GM23338 (cell line): ENCODE data around the gene RAD51B. TPM values are rescaled to one million over a fixed set of nuclear protein-coding genes. Genes with fewer than 3 reads are reported as not detected.

Experiments
- ATAC-seq: fragments of 200-7000 bp; cut with Tn5 transposase; 3 replicates; pipeline ENCODE4 v1.9.1; 2020
- DNase-seq: peaks from one replicate; pipeline ENCODE4 v3.0.0-alpha.2; 2015; ENCODE audit warnings: low spot score
- H2AFZ ChIP-seq: fragments of 200-600 bp; sonication (generic); 2 replicates; pipeline ENCODE4 v1.8.0; 2016; ENCODE audit warnings: antibody characterized with exemption, mild to moderate bottlenecking, moderate library complexity
- H3F3A ChIP-seq: fragments of 200-600 bp; sonication (generic); replicated peaks from 2 replicates; pipeline ENCODE4 v1.8.0; 2017; ENCODE audit warnings: antibody characterized with exemption, mixed run types, low read depth
- H3K27ac ChIP-seq: fragments of 200-600 bp; sonication (generic); 2 replicates; pipeline ENCODE4 v1.6.1; 2016; ENCODE audit warnings: low read depth
- H3K27me3 ChIP-seq: fragments of 200-600 bp; sonication (generic); 2 replicates; pipeline ENCODE4 v1.8.0; 2016; ENCODE audit warnings: mild to moderate bottlenecking, mixed run types, moderate library complexity; ENCODE audit not compliant: insufficient read depth
- H3K36me3 ChIP-seq: fragments of 200-600 bp; sonication (generic); 2 replicates; pipeline ENCODE4 v1.8.0; 2016; ENCODE audit warnings: mild to moderate bottlenecking; ENCODE audit not compliant: insufficient read depth
- H3K4me1 ChIP-seq: fragments of 200-600 bp; sonication (generic); 2 replicates; pipeline ENCODE4 v1.8.0; 2016; ENCODE audit warnings: mild to moderate bottlenecking, moderate library complexity; ENCODE audit not compliant: insufficient read depth
- H3K4me2 ChIP-seq: fragments of 200-600 bp; sonication (generic); 2 replicates; pipeline ENCODE4 v1.7.1; 2017; ENCODE audit warnings: mixed run types
- H3K4me3 ChIP-seq: fragments of 200-600 bp; sonication (generic); 2 replicates; pipeline ENCODE4 v1.6.1; 2016; ENCODE audit warnings: mixed run types
- H3K79me2 ChIP-seq: fragments of 200-600 bp; sonication (generic); replicated peaks from 2 replicates; pipeline ENCODE4 v1.8.0; 2017; ENCODE audit warnings: mild to moderate bottlenecking; ENCODE audit not compliant: insufficient read depth
- H3K9me2 ChIP-seq: fragments of 200-600 bp; sonication (generic); 2 replicates; pipeline ENCODE4 v1.8.0; 2017; ENCODE audit not compliant: insufficient read depth
- H4K20me1 ChIP-seq: fragments of 200-600 bp; sonication (generic); replicated peaks from 2 replicates; pipeline ENCODE4 v1.8.0; 2017; ENCODE audit warnings: mild to moderate bottlenecking; ENCODE audit not compliant: insufficient read depth
- H3K27ac Mint-ChIP-seq: 2 replicates; pipeline ENCODE4 v1.8.0; 2020; ENCODE audit warnings: inconsistent platforms, mild to moderate bottlenecking, moderate library complexity, mixed read lengths
- H3K27me3 Mint-ChIP-seq: 3 replicates; pipeline ENCODE4 v1.8.0; 2022; ENCODE audit warnings: low read depth, mild to moderate bottlenecking, moderate library complexity, mixed read lengths, inconsistent platforms; ENCODE audit not compliant: insufficient read depth, poor library complexity
- H3K36me3 Mint-ChIP-seq: 3 replicates; pipeline ENCODE4 v1.8.0; 2021; ENCODE audit warnings: low read depth, mild to moderate bottlenecking, inconsistent platforms, moderate library complexity, mixed read lengths
- H3K4me1 Mint-ChIP-seq: 3 replicates; pipeline ENCODE4 v1.8.0; 2020; ENCODE audit warnings: mild to moderate bottlenecking, inconsistent platforms, mixed read lengths
- H3K4me3 Mint-ChIP-seq: 3 replicates; pipeline ENCODE4 v1.8.0; 2021; ENCODE audit warnings: moderate library complexity, mild to moderate bottlenecking, inconsistent platforms, mixed read lengths
- H3K9me3 Mint-ChIP-seq: 3 replicates; pipeline ENCODE4 v1.8.0; 2020; ENCODE audit warnings: moderate library complexity, mild to moderate bottlenecking, inconsistent platforms, mixed read lengths
- CTCF ChIP-seq, 2 experiments: fragments of 200-600 bp in 1 of 2; sonication (generic) in 1 of 2; conservative IDR thresholded peaks; 2 replicates each; pipeline versions ENCODE4 v1.5.1 to v1.6.1; 2016 to 2017; ENCODE audit warnings: antibody characterized with exemption in 2 of 2, low read depth in 2 of 2, mild to moderate bottlenecking in 2 of 2, moderate library complexity in 1 of 2
- EZH2phosphoT487 ChIP-seq: fragments of 200-600 bp; sonication (generic); IDR thresholded peaks from one replicate; pipeline ENCODE4 v1.8.1; 2018; ENCODE audit warnings: antibody characterized with exemption; ENCODE audit not compliant: unreplicated experiment
- POLR2AphosphoS5 ChIP-seq: IDR thresholded peaks from 2 replicates; pipeline ENCODE4 v1.6.1; 2016; ENCODE audit warnings: antibody characterized with exemption, low read depth
- ZNF462 ChIP-seq: fragments of 250-450 bp; sonication (Bioruptor Pico); IDR thresholded peaks from 2 replicates; pipeline ENCODE4 v1.5.0; 2020; ENCODE audit warnings: mild to moderate bottlenecking, moderate library complexity
- polyA plus RNA-seq: library from polyadenylated mRNA; unstranded; fragments of >200 nt; fragmentation: Nextera tagmentation; extraction: Ambion mirVana; gene quantifications from 2 replicates; pipeline ENCODE4 v1.2.1, GENCODE V29; 2016
- total RNA-seq: library from RNA; depleted of rRNA; stranded (reverse); fragments of >200 nt; shearing (Covaris generic); gene quantifications from 2 replicates; pipeline ENCODE4 v1.2.3, GENCODE V29; 2014
- TF ChIP-seq, protein P1 (sequence below): IDR thresholded peaks from 2 replicates; pipeline ENCODE4 v1.6.1; 2016; ENCODE audit warnings: antibody characterized with exemption

The RAD51B gene
- total and polyA plus RNA-seq, 2 experiments from 2014 or later: 15.7 to 29.1 TPM

- TF ChIP-seq ZNF462 (no peak), EZH2phosphoT487 (no peak), POLR2AphosphoS5 (no peak), CTCF (conservative IDR thresholded peaks at IDR 0.05; ENCODE audit: low read depth in 2 of 2) (no peak)
These were observed 125.0 kb downstream of the RAD51B start (continued) for GRCh38 chr14:67944605-67945004.

- Histone ChIP-seq H3F3A (no peaks in the 10 kb centered on the region), H3K4me1 (no peaks in the 10 kb centered on the region; the same call in 1 of the 2 replicates), H3K27me3 (no peaks in the 10 kb centered on the region), H3K36me3 (no peaks in the 10 kb centered on the region; the same call in 1 of the 2 replicates), H4K20me1 (no peaks in the 10 kb centered on the region), H3K79me2 (no peaks in the 10 kb centered on the region), H3K4me3 (no peak overlapping the region), H3K4me2 (no peak overlapping the region), H3K9me2 (no peaks in the 10 kb centered on the region), H2AFZ (no peak overlapping the region), H3K27ac (no peak overlapping the region)
- Mint-ChIP-seq H3K4me1 (no peaks in the 10 kb centered on the region), H3K27ac (no peak overlapping the region), H3K9me3 (peaks cover 20% of the 10 kb centered on the region), H3K27me3 (no peaks in the 10 kb centered on the region), H3K36me3 (peaks cover 17% of the 10 kb centered on the region), H3K4me3 (no peak overlapping the region)
- DNase-seq: no peak
- ATAC-seq: no peak
- TF ChIP-seq CTCF (conservative IDR thresholded peaks at IDR 0.05; ENCODE audit: low read depth in 2 of 2) (no peak), EZH2phosphoT487 (no peak)
- TF ChIP-seq, protein P1, sequence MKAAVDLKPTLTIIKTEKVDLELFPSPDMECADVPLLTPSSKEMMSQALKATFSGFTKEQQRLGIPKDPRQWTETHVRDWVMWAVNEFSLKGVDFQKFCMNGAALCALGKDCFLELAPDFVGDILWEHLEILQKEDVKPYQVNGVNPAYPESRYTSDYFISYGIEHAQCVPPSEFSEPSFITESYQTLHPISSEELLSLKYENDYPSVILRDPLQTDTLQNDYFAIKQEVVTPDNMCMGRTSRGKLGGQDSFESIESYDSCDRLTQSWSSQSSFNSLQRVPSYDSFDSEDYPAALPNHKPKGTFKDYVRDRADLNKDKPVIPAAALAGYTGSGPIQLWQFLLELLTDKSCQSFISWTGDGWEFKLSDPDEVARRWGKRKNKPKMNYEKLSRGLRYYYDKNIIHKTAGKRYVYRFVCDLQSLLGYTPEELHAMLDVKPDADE: no peak
These were observed 130.2 kb downstream of the RAD51B start for GRCh38 chr14:67949771-67950170.
